ENCODE measurements around the gene PNKD. TPM values are rescaled to one million over a fixed set of nuclear protein-coding genes. Genes with fewer than 3 reads are reported as not detected.

The PNKD gene
- total RNA-seq, 1 donor from 2014 or later: 28.9 TPM

GRCh38 chr2:218294430-218295022 is 24.2 kb downstream of the PNKD start:
- Mint-ChIP-seq H3K4me1 (ENCODE audit: low read depth) (peaks cover 41% of the 10 kb centered on the region), H3K36me3 (ENCODE audit: low read depth) (no peaks in the 10 kb centered on the region), H3K9me3 (ENCODE audit: low read depth) (no peaks in the 10 kb centered on the region), H3K27ac (ENCODE audit: unreplicated experiment) (no peak overlapping the region), H3K27me3 (ENCODE audit: low read depth) (no peaks in the 10 kb centered on the region), H3K4me3 (ENCODE audit: unreplicated experiment) (no peak overlapping the region)
- DNase-seq (ENCODE audit: low spot score): no peak
- no peak for TF ChIP-seq CTCF (IDR thresholded peaks at IDR 0.05)

- Mint-ChIP-seq H3K27me3 (ENCODE audit: low read depth) (no peaks in the 10 kb centered on the region), H3K36me3 (ENCODE audit: low read depth) (no peaks in the 10 kb centered on the region), H3K4me3 (ENCODE audit: unreplicated experiment) (no peak overlapping the region), H3K4me1 (ENCODE audit: low read depth) (peaks cover 36% of the 10 kb centered on the region), H3K27ac (ENCODE audit: unreplicated experiment) (peak overlapping the region; percentile 20), H3K9me3 (ENCODE audit: low read depth) (no peaks in the 10 kb centered on the region)
- DNase-seq (ENCODE audit: low spot score): no peak
- TF ChIP-seq CTCF (IDR thresholded peaks at IDR 0.05): no peak
These were observed 24.7 kb downstream of the PNKD start for GRCh38 chr2:218295029-218295428.

- no peak for TF ChIP-seq CTCF (IDR thresholded peaks at IDR 0.05)
- no peaks in the 10 kb centered on the region for H3K9me3 Mint-ChIP-seq (ENCODE audit: low read depth)
- no peaks in the 10 kb centered on the region for H3K27me3 Mint-ChIP-seq (ENCODE audit: low read depth)
- H3K4me3 Mint-ChIP-seq (ENCODE audit: unreplicated experiment): no peak overlapping the region
- DNase-seq (ENCODE audit: low spot score): no peak
- H3K36me3 Mint-ChIP-seq (ENCODE audit: low read depth): no peaks in the 10 kb centered on the region
- peaks cover 26% of the 10 kb centered on the region for H3K4me1 Mint-ChIP-seq (ENCODE audit: low read depth)
- no peak overlapping the region for H3K27ac Mint-ChIP-seq (ENCODE audit: unreplicated experiment)
These were observed 25.9 kb downstream of the PNKD start for GRCh38 chr2:218296200-218296599.

- Mint-ChIP-seq H3K9me3 (ENCODE audit: low read depth) (no peaks in the 10 kb centered on the region), H3K36me3 (ENCODE audit: low read depth) (no peaks in the 10 kb centered on the region), H3K4me1 (ENCODE audit: low read depth) (peaks cover 23% of the 10 kb centered on the region), H3K27ac (ENCODE audit: unreplicated experiment) (no peak overlapping the region), H3K27me3 (ENCODE audit: low read depth) (no peaks in the 10 kb centered on the region), H3K4me3 (ENCODE audit: unreplicated experiment) (no peak overlapping the region)
- TF ChIP-seq CTCF (IDR thresholded peaks at IDR 0.05): no peak
- no peak for DNase-seq (ENCODE audit: low spot score)
These were observed 26.5 kb downstream of the PNKD start for GRCh38 chr2:218296847-218297246.

- H3K27ac Mint-ChIP-seq (ENCODE audit: unreplicated experiment): no peak overlapping the region
- H3K4me1 Mint-ChIP-seq (ENCODE audit: low read depth): peaks cover 16% of the 10 kb centered on the region
- H3K36me3 Mint-ChIP-seq (ENCODE audit: low read depth): no peaks in the 10 kb centered on the region
- TF ChIP-seq CTCF (IDR thresholded peaks at IDR 0.05): no peak
- DNase-seq (ENCODE audit: low spot score): no peak
- no peaks in the 10 kb centered on the region for H3K9me3 Mint-ChIP-seq (ENCODE audit: low read depth)
- no peaks in the 10 kb centered on the region for H3K27me3 Mint-ChIP-seq (ENCODE audit: low read depth)
- H3K4me3 Mint-ChIP-seq (ENCODE audit: unreplicated experiment): no peak overlapping the region
These were observed 28.1 kb downstream of the PNKD start for GRCh38 chr2:218298314-218298875.
